Retina (tissue), 1 donor: Measurements from ENCODE around the gene FRMD7.
"Not testable (repeated sequence)": the region's sequence is repeated elsewhere in the genome, so short reads cannot be mapped to it uniquely, and the experiment has no call there.

Source experiments
- DNase-seq: peaks from one replicate; pipeline ENCODE4 v3.0.0-alpha.2; 2016

FRMD7 gene

GRCh38 chrX:132127743-132128142 lies at the start of gene FRMD7:
TSS of gene FRMD7 (minus strand) at chrX:132128020. CDS start at chrX:132127844, 176 bp downstream.
- peak; percentile 13 for DNase-seq

DNA sequence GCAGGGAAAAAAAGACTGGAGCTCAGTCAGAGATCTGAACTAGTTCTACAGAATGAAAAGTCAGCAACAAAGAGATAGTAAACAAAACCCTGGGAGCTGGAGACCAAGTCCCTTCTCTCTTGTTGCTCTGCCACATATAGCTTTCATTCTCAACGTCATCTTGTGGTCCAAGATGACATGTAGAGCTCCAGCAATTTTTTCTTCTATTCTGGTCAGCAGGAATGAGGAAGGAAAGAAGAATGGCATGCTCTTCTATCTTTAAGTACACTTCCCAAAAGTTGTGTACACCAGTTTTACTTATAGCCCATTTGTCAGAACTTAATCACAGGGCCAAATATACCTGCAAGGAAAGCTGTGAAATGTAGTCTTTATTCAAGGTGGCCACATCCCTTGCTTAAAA lies 45.8 kb upstream of the FRMD7 start:
- no peak for DNase-seq

DNA sequence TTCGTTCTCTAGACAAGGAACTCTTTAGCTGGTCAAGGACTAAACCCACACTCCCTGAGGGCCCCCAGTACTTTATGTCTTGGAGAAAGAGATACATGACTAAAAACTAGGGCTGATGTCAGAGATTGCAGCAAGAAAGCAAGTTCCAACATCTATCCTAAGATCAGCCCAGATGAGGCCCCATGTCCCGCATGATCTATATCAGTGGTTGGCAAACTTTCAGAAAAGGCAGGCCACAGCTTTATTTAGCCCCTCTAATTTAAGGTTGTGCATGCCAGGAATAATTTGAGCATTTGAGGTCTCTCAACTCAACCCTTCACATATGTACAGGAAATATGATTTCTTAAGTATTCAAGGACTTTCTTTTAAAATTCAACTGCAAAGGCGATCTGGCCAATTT lies 44.1 kb upstream of the FRMD7 start:
- no peak for DNase-seq

DNA sequence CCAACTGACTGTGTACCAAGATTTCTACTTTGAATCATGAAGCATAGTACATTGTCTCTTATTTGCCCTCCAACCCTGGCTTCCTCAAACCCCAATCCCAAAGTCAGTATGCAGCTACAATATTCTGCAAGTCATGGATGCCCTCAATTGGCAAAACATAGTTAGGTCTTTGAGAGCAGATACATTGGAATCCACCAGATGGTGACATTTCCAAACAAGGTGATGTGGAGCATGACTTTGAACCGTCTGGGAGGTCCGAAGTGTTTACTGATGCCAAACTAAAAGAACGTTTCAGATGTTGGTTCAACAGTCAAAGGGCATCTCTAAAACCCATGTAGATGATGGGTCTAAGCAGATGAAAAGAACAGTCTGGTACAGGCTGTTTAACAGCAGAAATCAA lies 43.7 kb upstream of the FRMD7 start:
- no peak for DNase-seq

DNA sequence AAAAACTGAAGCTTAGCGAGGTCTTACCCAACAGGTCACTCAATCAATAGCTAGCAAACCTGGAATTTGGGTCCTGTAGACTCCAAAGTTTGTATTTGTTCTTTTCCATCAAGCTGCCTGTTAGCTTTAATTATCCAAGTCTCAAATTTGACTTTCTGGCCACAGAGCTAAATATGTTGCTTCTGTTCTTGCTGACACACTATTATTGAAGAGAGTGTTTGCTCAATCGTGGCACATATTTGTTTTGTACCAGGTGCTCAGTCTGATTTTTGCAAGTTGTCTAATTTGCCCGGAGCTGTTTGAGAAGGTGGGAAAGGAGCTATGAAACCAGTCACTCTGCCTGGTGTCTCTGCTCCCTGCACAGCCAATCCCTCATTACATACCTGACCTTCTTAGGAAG lies 41.7 kb upstream of the FRMD7 start:
- no peak for DNase-seq

DNA sequence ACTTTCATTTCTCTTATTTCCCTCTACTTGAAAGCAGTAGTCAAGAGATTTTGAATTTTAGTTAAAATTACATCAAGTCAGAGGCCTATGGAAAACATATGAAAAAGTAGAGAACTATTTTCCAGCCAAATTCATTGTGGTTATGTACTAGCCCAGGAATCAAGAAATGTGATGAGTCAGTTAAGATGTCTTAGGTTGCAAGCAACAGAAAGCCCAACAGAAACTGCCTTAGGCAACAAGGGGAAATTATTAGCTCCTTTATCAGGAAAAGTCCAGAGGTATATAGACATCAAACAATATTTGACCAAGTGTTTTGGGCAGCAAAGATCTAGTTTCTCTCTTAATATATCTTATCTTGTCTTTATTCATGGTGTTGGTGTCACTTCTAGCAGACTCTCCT lies 37.8 kb upstream of the FRMD7 start:
- DNase-seq, result no peak

GRCh38 chrX:132165005-132165404 lies 37.2 kb upstream of the FRMD7 start:
- no peak for DNase-seq

DNA sequence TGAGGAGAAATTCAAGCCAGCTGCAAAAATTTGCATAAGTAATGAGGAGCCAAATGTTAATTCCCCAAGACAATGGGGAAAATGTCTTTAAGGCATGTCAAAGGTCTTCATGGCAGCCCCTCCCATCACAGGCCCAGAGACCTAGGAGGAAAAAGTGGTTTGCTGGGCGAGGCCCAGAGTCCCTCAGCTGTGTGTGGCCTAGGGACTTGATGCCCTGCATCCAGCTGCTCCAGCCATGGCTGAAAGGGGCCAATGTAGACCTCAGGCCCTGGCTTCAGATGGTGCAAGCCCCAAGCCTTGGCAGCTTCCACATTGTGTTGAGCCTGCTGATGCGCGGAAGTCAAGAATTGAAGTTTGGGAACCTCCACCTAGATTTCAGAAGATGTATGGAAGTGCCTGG lies 35.3 kb upstream of the FRMD7 start:
- DNase-seq, result not testable (repeated sequence)

GRCh38 chrX:132153166-132153565 lies 25.3 kb upstream of the FRMD7 start:
- DNase-seq, result no peak

DNA sequence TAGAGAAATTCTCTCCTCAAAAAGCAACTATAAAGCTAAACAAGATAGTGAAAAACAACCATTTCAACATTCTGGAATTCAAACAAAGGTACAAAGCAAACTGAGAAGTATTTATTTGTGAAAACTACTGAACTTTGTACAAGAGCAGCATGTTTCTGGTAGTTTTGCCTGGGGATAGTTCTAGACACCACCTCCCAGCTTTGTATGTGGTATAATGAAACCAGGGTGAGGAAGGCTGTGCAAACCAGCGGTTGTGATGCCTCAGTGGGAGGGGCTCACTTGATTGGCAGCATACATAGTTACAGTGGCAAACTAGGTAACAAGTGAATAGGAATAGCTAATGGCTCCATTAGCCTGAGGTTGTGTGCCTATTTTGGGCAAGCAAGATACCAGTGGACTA lies 18.6 kb upstream of the FRMD7 start:
- DNase-seq, result no peak

- DNase-seq, result no peak
These were observed 16.2 kb upstream of the FRMD7 start for GRCh38 chrX:132144061-132144460.

DNA sequence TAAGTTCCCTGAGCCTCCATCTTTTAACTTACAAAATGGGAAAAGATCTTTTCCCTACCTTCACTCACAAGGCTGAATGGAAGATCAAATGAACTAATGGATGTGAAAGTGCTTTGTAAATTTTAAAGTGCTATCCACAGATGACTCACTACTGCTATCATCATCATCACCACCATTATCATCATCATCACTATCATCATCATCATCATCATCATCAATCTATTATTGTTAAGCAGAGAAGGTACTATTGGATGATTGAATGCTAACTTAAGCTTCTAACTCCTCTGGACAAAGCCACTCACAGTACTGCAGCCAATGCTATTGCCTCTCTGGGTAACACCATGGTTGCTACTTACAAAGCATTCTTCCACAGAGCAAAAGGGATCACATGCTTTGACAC lies 1.9 kb downstream of the FRMD7 start:
- DNase-seq, result no peak

- DNase-seq, result no peak
These were observed 6.9 kb downstream of the FRMD7 start for GRCh38 chrX:132120913-132121312.

DNA sequence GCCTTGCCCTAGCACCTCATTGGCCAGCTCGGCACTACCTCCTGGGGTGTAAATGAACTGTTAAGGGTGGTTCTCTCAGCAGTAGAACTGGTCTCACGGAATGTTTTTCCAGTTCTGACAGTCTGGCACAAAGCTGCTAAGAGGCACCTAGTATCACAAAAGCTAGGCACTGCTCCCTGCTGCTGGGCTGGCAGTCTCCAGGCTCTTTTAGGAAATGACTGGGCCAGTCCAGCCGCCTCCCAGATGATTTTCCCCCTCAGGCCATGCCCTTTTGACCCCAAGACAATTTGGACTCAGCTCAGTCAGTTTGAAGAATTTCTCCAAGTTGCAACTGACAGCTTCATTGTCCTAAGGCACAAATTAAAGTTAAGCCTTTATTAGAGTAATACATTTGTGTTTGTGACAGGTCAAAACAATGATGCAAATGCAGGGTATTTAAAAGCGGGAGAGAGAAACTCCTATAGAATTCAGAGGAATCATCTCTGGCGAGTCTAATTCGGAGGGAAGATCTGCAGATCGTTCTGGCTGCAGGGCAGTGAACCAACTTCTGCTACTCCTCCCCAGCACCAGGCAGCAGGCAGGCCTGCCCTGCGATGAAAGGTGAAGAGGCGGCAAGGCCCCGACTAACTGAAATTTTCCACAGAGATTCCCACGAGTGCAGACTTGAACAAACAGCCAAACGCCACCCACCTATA lies 7.9 kb downstream of the FRMD7 start:
- DNase-seq, result peak; percentile 28

- peak; percentile 14 for DNase-seq
These were observed 8.5 kb downstream of the FRMD7 start for GRCh38 chrX:132119283-132119682.

- no peak for DNase-seq
These were observed 9.5 kb downstream of the FRMD7 start for GRCh38 chrX:132118358-132118757.

- DNase-seq, result no peak
These were observed 12.0 kb downstream of the FRMD7 start for GRCh38 chrX:132115792-132116191.

- no peak for DNase-seq
These were observed 13.2 kb downstream of the FRMD7 start for GRCh38 chrX:132114607-132115006.

GRCh38 chrX:132107291-132107690 lies 20.5 kb downstream of the FRMD7 start:
- DNase-seq, result no peak

DNA sequence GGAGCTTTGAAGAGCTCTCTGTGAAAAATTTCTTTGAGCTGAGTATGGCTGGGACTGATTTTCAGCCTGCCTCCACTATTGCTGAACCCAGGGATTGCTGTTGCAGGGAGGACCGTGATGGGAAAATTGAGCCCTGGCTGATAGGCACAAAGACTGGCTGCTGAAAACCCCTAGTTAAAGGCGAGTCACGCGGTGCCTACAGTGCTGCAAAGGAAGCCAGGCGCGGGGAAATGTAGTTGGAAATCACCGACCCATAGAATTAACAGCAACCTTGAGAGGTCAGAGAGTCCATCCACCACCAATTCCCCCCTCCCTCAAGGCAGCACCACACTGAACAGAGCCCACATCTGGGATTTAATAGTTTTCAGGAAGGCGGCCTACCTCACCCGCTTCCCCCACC lies 26.0 kb downstream of the FRMD7 start:
- DNase-seq, result peak; percentile 20

- no peak for DNase-seq
These were observed 26.6 kb downstream of the FRMD7 start for GRCh38 chrX:132101206-132101605.

- not testable (repeated sequence) for DNase-seq
These were observed 29.1 kb downstream of the FRMD7 start for GRCh38 chrX:132098704-132099103.

DNA sequence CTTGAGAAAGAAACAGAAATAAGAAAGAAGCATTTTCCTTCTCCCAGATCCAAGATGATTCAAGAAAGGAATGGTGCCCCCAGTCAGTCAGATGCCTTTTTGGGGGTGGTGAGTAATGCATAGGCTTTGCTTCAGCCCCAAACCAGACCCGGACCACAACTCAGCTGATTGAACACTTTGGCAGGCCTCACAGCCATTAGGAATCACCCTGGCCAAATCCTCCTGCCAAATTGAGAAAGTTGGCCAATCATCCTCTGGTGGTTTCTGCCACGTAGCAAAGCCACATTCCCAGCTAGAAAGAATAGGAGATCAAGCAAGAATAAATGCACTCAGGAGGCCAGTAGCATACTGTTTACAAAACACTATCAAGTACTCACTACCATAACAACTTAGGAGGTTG lies 33.7 kb downstream of the FRMD7 start:
- no peak for DNase-seq

GRCh38 chrX:132093239-132093860 lies 34.5 kb downstream of the FRMD7 start:
- DNase-seq, result no peak
